ENCODE measurements around the gene KIAA0408. TPM values are rescaled to one million over a fixed set of nuclear protein-coding genes. Genes with fewer than 3 reads are reported as not detected.
"Not testable (repeated sequence)": the region's sequence is repeated elsewhere in the genome, so short reads cannot be mapped to it uniquely, and the experiment has no call there.

KIAA0408 gene
- total RNA-seq, 4 donors from 2014 or later, result 4.7 to 15.3 (median 9.0) TPM

- no peak for TF ChIP-seq CTCF (IDR thresholded peaks at IDR 0.05)
- no peak for ATAC-seq (ENCODE audit: low FRiP score)
- no peak for DNase-seq (ENCODE audit: low spot score)
Measured at GRCh38 chr6:127439718-127440117, 19.5 kb downstream of the KIAA0408 start.

- ATAC-seq (ENCODE audit: low FRiP score), result no peak
- no peak for DNase-seq (ENCODE audit: low spot score)
- TF ChIP-seq CTCF (IDR thresholded peaks at IDR 0.05), result no peak
Measured at GRCh38 chr6:127436578-127437110, 22.5 kb downstream of the KIAA0408 start.

GRCh38 chr6:127435626-127436220 is 23.5 kb downstream of the KIAA0408 start:
- ATAC-seq (ENCODE audit: low FRiP score) (no peak), DNase-seq (ENCODE audit: low spot score) (no peak)
- TF ChIP-seq CTCF (IDR thresholded peaks at IDR 0.05), result no peak

- no peak for DNase-seq (ENCODE audit: low spot score)
- no peak for TF ChIP-seq CTCF (IDR thresholded peaks at IDR 0.05)
- ATAC-seq (ENCODE audit: low FRiP score), result no peak
Measured at GRCh38 chr6:127434651-127435050, 24.5 kb downstream of the KIAA0408 start.

- not testable (repeated sequence) for ATAC-seq (ENCODE audit: low FRiP score); DNase-seq (ENCODE audit: low spot score)
Measured at GRCh38 chr6:127428562-127428961, 30.6 kb downstream of the KIAA0408 start.

- DNase-seq (ENCODE audit: low spot score) (no peak), ATAC-seq (ENCODE audit: low FRiP score) (no peak)
- TF ChIP-seq CTCF (IDR thresholded peaks at IDR 0.05), result no peak
Measured at GRCh38 chr6:127423921-127424320, 35.3 kb downstream of the KIAA0408 start.

- not testable (repeated sequence) for ATAC-seq (ENCODE audit: low FRiP score); DNase-seq (ENCODE audit: low spot score)
Measured at GRCh38 chr6:127421164-127421563, 38.0 kb downstream of the KIAA0408 start.

GRCh38 chr6:127420556-127420955 is 38.6 kb downstream of the KIAA0408 start:
- peak; percentile 88 for ATAC-seq (ENCODE audit: low FRiP score)

More at GRCh38 chr6:127420556-127420955, 38.6 kb downstream of the KIAA0408 start:
- TF ChIP-seq CTCF (IDR thresholded peaks at IDR 0.05), result no peak
- DNase-seq (ENCODE audit: low spot score), result peak; percentile 27
